Left lung (tissue), 14 donors: Measurements from ENCODE around the gene TTBK1. TPM values are rescaled to one million over a fixed set of nuclear protein-coding genes. Genes with fewer than 3 reads are reported as not detected.

Experiments
- ATAC-seq: fragments of 200-7000 bp; cut with Tn5 transposase; one replicate; pipeline ENCODE4 v1.9.1; 2020; ENCODE audit warnings: moderate library complexity
- DNase-seq, 4 donors: peaks; one replicate each; pipeline ENCODE4 v3.0.0-alpha.2; 2013 to 2020
- H3K27ac ChIP-seq, 2 donors: fragments of 200-600 bp; sonication (generic) in 1 of 2; one replicate each; pipeline versions ENCODE4 v1.5.0 to v1.8.0; 2020 to 2021
- H3K27me3 ChIP-seq, 2 donors: fragments of 200-600 bp; sonication (generic) in 1 of 2; one replicate each; pipeline versions ENCODE4 v1.5.0 to v1.8.0; 2020 to 2021
- H3K36me3 ChIP-seq, 2 donors: fragments of 200-600 bp; sonication (generic) in 1 of 2; one replicate each; pipeline versions ENCODE4 v1.5.0 to v1.8.0; 2020 to 2021
- H3K4me1 ChIP-seq, 2 donors: fragments of 200-600 bp; one replicate each; pipeline ENCODE4 v1.8.0; 2021
- H3K4me3 ChIP-seq, 2 donors: fragments of 200-600 bp; sonication (generic) in 1 of 2; one replicate each; pipeline versions ENCODE4 v1.5.0 to v1.8.0; 2020 to 2021; ENCODE audit warnings: mild to moderate bottlenecking in 1 of 2
- H3K9me3 ChIP-seq, 2 donors: fragments of 200-600 bp; sonication (generic) in 1 of 2; one replicate each; pipeline versions ENCODE4 v1.5.0 to v1.8.0; 2020 to 2021
- intact Hi-C, 2 donors: fragments of 100-400 bp; cut with DNase I; formaldehyde crosslinking; loops; one replicate each; pipeline versions ENCODE4 v1.11.2 to v1.14.2; 2022
- long read RNA-seq, 12 donors: library from polyadenylated mRNA in 2 of 12; unstranded in 2 of 12; transcript quantifications; one replicate each; pipeline ENCODE4 v2.0.0 and lab custom pipeline, GENCODE V29; 2019 to 2026
- polyA plus RNA-seq, 6 donors: library from polyadenylated mRNA; unstranded; fragments of 120-200 nt; gene quantifications; one replicate each; pipeline ENCODE4 v1.2.1, GENCODE V29; 2013; ENCODE audit not compliant: insufficient read length in 6 of 6
- total RNA-seq, 2 donors: library from RNA; stranded (reverse); fragmentation: NEBNext Ultra II Directional; extraction: Animal tissue kit (Norgen Biotek cat#: 25700); gene quantifications; one replicate each; pipeline ENCODE4 v1.2.1, GENCODE V29; 2021
- TF ChIP-seq, protein P1 (sequence below), 2 donors: fragments of 200-600 bp; sonication (generic) in 1 of 2; IDR thresholded peaks; one replicate each; pipeline versions ENCODE4 v1.5.0 to v1.8.0; 2021; ENCODE audit warnings: antibody characterized with exemption in 2 of 2
- donor health status: DM: no; HTN: yes; CAD: no.
- donor health status: DM: no; HTN: no; CAD: no.

Gene TTBK1
- total RNA-seq (under 1 TPM; 0.08 to 0.26 TPM), polyA plus RNA-seq (under 1 TPM; 0.42 to 0.94 (median 0.77) TPM)
- long read RNA-seq, donor 1 = 0 reads
- long read RNA-seq, donor 2 = 0 reads
- long read RNA-seq, donor 3 = 0 reads
- long read RNA-seq, donor 4 = 0 reads
- long read RNA-seq, donor 5 = 0 reads
- long read RNA-seq, donor 6 = 0 reads
- long read RNA-seq, donor 7 = 0 reads
- long read RNA-seq, donor 8 = 0 reads
- long read RNA-seq, donor 9 = 0 reads
- long read RNA-seq, donor 10 = 0 reads
- long read RNA-seq, donor 11 = 0 reads
- long read RNA-seq, donor 12 = 0 reads

- TF ChIP-seq, protein P1, sequence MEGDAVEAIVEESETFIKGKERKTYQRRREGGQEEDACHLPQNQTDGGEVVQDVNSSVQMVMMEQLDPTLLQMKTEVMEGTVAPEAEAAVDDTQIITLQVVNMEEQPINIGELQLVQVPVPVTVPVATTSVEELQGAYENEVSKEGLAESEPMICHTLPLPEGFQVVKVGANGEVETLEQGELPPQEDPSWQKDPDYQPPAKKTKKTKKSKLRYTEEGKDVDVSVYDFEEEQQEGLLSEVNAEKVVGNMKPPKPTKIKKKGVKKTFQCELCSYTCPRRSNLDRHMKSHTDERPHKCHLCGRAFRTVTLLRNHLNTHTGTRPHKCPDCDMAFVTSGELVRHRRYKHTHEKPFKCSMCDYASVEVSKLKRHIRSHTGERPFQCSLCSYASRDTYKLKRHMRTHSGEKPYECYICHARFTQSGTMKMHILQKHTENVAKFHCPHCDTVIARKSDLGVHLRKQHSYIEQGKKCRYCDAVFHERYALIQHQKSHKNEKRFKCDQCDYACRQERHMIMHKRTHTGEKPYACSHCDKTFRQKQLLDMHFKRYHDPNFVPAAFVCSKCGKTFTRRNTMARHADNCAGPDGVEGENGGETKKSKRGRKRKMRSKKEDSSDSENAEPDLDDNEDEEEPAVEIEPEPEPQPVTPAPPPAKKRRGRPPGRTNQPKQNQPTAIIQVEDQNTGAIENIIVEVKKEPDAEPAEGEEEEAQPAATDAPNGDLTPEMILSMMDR (IDR thresholded peaks at IDR 0.05) = no peak
- no peaks in the 10 kb centered on the region for H3K9me3 ChIP-seq
- peaks cover 0 to 18% of the 10 kb centered on the region in 2 donors for H3K4me1 ChIP-seq
- H3K27ac ChIP-seq = no peak within 1 kb of the TSS
- no peak for DNase-seq
- no peaks in the 10 kb centered on the region for H3K36me3 ChIP-seq
- intact Hi-C loops = no loop called here
- no peak for ATAC-seq
- H3K4me3 ChIP-seq = no peak within 1 kb of the TSS
- H3K27me3 ChIP-seq = peaks cover 25 to 79% of the 10 kb centered on the region in 2 donors
Measured at GRCh38 chr6:43242908-43243663, at the start of gene TTBK1. TTBK1 (plus strand) TSS chr6:43243481; CDS start chr6:43246661, 3,180 bp downstream.

GRCh38 chr6:43193929-43194328 lies 49.4 kb upstream of the TTBK1 start:
- ATAC-seq (no peak), DNase-seq (no peak)
- Histone ChIP-seq H3K4me3 (no peak overlapping the region), H3K4me1 (no peaks in the 10 kb centered on the region), H3K36me3 (peaks cover 0 to 78% of the 10 kb centered on the region in 2 donors), H3K9me3 (no peaks in the 10 kb centered on the region), H3K27me3 (no peaks in the 10 kb centered on the region), H3K27ac (no peak overlapping the region)
- TF ChIP-seq, protein P1 (IDR thresholded peaks at IDR 0.05) = no peak
- intact Hi-C loops = no loop called here

- Histone ChIP-seq H3K27me3 (no peaks in the 10 kb centered on the region), H3K36me3 (peaks cover 0 to 95% of the 10 kb centered on the region in 2 donors), H3K4me1 (no peaks in the 10 kb centered on the region), H3K27ac (no peak overlapping the region), H3K9me3 (no peaks in the 10 kb centered on the region), H3K4me3 (no peak overlapping the region)
- intact Hi-C loops = no loop called here
- ATAC-seq = no peak
- no peak for DNase-seq
- TF ChIP-seq, protein P1 (IDR thresholded peaks at IDR 0.05) = no peak
Measured at GRCh38 chr6:43196337-43196736, 46.9 kb upstream of the TTBK1 start.

DNA sequence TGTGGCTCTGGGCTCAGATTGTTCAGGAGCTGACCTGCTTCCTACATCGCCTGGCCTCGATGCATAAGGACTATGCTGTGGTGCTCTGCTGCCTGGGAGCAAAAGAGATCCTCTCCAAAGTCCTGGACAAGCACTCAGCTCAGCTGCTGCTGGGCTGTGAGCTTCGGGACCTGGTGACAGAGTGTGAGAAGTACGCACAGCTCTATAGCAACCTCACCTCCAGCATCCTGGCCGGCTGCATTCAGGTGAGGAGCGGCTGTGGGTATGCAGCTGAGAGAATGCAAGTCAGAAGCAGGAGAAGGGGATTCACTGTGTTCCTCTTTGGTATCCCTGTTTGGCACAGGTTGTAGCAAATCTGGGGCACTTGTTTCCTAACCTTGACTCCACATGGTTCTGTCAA lies 43.4 kb upstream of the TTBK1 start:
- TF ChIP-seq, protein P1 (IDR thresholded peaks at IDR 0.05) = no peak
- Histone ChIP-seq H3K4me1 (no peaks in the 10 kb centered on the region), H3K36me3 (peaks cover 0 to 90% of the 10 kb centered on the region in 2 donors), H3K27me3 (no peaks in the 10 kb centered on the region), H3K4me3 (no peak overlapping the region), H3K27ac (no peak overlapping the region), H3K9me3 (no peaks in the 10 kb centered on the region)
- ATAC-seq = no peak
- intact Hi-C loops = no loop called here
- no peak for DNase-seq

DNA sequence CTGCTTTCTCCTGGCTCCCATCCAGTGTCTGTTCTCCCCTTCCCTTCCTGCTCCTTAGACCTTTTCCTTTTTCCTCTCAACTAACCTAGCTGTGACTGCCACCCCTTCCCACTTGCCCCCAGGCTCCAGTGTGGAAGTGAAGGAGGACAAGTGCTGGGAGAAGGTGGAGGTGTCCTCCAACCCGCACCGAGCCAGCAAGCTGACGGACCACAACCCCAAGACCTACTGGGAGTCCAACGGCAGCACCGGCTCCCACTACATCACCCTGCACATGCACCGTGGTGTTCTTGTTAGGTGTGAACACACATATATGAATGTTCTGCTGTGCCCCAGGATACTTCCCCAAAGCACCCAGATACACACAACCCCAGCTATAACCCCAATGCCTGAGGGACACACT lies 42.7 kb upstream of the TTBK1 start:
- TF ChIP-seq, protein P1 (IDR thresholded peaks at IDR 0.05) = no peak

More for the DNA sequence above, 42.7 kb upstream of the TTBK1 start:
- DNase-seq (peak in 1 of 4 donors; percentile 10), ATAC-seq (no peak)
- no peak overlapping the region for H3K27ac ChIP-seq
- H3K4me3 ChIP-seq = no peak overlapping the region
- H3K9me3 ChIP-seq = no peaks in the 10 kb centered on the region
- peaks cover 0 to 89% of the 10 kb centered on the region in 2 donors for H3K36me3 ChIP-seq
- no peaks in the 10 kb centered on the region for H3K27me3 ChIP-seq
- intact Hi-C loops = no loop called here
- no peaks in the 10 kb centered on the region for H3K4me1 ChIP-seq
